Measurements from ENCODE around the gene NTHL1.

The NTHL1 gene

DNA sequence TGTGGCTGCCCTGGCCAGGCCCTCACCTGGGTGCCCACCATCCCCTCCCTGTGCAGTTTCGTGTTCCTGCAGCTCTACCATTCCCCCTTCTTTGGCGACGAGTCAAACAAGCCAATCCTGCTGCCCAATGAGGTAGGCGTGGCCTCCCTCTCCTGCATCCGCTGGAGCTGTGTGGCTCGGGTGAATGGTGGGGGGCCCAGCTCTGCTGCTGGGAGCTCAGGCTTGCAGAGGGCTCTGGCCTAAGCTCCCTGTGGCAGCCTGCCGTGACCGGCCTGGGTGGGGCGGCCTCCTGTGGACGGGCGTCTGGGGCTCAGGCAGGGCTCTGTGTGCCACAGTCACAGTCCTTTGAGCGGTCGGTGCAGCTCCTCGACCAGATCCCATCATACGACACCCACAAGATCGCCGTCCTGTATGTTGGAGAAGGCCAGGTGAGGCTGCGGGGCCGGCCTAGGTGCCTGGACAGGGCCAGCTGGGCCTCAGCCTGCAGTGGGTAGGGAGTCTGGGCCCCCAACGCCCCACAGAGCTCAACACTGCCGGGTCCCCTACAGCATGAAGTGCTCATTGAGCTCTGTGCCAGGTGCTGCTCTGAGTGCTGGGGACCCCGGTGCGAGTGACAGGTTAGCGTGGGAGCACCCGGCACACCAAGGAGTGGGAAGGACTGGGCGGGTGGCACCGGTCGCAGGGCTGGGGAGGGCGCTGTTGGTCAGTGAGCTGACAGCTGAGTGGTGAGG is 37.4 kb upstream of the NTHL1 start:
- no peak for DNase-seq (ENCODE audit: low read depth in 2 of 2)

DNA sequence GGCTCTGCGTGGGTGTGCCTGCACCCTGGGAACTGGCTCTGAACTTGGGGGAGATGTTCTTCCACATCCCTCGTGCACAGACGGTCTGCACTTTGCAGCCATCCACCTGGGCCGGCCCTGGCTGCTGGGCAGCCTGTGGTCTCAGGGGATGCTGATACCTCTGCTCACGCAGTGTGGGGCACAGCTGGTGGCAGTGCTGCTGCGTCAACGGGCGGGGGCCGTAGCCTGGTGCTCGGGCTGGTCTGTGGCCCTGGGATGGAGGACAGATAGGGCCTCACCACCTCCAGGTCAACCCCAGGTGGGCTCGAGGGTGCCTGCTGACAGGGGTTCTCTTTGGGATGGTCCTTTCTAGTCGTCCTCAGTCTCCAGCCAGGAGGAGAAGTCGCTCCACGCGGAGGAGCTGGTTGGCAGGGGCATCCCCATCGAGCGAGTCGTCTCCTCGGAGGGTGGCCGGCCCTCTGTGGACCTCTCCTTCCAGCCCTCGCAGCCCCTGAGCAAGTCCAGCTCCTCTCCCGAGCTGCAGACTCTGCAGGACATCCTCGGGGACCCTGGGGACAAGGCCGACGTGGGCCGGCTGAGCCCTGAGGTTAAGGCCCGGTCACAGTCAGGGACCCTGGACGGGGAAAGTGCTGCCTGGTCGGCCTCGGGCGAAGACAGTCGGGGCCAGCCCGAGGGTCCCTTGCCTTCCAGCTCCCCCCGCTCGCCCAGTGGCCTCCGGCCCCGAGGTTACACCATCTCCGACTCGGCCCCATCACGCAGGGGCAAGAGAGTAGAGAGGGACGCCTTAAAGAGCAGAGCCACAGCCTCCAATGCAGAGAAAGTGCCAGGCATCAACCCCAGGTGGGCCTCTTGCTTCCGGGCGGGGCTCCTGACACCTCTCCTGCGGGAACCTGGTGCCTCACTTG is 36.5 kb upstream of the NTHL1 start:
- no peak for DNase-seq (ENCODE audit: low read depth in 2 of 2)

DNA sequence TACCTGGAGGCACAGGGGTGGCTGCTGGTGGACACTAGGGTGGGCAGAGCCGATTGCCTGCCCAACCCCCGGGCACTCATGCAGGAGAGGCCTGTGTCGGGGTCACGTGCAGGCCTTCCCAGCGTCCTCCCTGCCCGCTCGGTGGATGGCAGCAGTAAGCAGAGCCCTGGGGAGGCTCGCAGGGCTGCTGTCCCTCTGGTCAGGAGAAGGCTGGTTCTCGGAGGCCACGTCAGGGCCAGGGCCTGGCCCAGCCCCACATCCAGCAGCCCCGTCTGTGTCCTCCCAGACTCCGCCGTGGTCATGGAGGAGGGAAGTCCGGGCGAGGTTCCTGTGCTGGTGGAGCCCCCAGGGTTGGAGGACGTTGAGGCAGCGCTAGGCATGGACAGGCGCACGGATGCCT is 35.8 kb upstream of the NTHL1 start:
- DNase-seq (ENCODE audit: low read depth in 2 of 2), result no peak

DNA sequence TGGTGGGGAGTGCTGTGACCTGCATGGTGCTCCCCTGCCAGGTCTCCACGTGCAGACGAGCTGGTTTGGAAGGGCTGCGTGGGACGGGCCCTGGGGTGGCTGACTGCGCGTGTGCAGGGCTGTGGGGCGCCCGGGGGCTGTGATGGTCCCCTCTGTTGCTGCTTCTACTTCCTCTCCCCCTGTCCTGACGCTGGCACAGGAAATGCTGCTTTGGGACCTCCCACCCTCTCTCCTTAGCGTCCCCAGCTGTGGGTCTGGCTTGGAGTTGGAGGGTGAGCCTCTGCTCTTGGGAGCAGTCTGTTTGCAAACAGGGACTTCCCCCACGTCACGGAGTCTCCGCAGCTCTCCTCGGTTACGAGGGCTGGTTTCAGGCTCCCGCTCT is 35.3 kb upstream of the NTHL1 start:
- DNase-seq (ENCODE audit: low read depth in 2 of 2), result no peak

DNA sequence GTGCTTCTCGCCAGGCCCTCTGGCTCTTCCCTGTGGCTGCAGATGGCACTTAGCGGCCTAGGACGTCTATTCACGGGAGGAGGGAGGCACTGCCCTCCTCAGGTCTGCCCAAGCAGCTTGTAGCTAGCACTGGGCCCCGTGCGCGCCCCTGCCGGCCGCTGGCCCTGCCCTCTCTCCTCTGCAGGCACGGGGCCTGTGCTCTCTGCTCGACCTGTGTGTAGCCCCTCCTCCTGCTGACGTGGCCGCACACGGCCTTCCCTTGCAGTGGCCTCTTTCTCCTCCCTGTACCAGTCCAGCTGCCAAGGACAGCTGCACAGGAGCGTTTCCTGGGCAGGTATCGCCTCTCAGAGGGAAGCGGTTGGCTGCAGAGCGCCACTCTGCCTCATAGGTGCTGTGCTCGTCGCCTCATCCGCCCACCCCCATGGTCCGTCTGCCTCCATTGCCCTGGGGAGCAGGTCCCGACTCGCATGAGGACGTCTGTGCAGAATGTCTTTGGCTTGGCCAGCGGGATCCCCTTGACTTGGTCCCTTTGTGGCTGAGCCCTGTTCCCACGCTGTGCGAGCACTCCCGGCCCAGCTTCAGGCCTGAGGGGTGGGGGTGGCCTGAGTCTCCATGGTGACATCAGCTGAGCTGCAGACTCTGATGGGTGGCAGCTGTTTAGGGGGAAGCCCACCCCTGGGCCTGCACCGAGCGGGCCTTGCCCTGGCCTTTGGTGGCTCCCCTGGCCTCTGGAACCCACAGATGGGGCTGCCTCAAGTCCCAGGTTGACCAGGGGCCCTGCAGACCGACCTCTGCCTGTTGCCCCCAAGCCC is 34.7 kb upstream of the NTHL1 start:
- DNase-seq (ENCODE audit: low read depth in 2 of 2), result no peak

GRCh38 chr16:2081201-2082084 is 33.8 kb upstream of the NTHL1 start:
- DNase-seq (ENCODE audit: low read depth in 2 of 2), result no peak

DNA sequence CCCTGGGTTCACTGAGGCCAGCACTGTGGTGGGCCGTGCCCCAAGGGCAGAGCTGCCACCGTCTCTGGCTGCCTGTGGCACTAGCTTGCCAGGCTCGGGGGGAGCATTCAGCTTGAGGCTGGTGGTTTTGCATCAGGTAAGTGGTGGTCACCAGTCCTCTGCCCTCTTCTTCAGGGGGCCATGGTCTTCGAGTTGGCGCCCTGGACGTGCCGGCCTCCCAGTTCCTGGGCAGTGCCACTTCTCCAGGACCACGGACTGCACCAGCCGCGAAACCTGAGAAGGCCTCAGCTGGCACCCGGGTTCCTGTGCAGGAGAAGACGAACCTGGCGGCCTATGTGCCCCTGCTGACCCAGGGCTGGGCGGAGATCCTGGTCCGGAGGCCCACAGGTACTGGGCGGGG is 32.4 kb upstream of the NTHL1 start:
- no peak for DNase-seq (ENCODE audit: low read depth in 2 of 2)

GRCh38 chr16:2079311-2079800 is 31.7 kb upstream of the NTHL1 start:
- DNase-seq (ENCODE audit: low read depth in 2 of 2), result no peak

DNA sequence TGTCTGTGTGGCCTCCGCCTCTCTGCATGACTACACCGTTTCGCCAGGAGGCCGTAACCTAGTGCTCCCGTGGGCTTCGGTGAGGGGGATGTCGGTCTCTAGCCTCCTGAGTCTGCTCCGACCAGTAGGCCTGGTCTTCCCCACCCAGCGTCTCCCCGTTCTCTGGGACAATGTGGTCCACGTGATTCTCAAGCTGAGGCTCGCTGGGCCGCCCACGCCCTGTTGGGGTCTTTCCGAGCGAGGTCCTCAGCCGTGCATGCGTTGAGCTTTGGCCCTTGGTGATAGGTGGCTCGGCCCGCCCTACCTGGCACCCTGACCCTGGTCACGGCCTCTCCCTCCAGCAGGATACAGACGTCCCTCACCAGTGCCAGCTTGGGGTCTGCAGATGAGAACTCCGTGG is 31.1 kb upstream of the NTHL1 start:
- no peak for DNase-seq (ENCODE audit: low read depth in 2 of 2)

DNA sequence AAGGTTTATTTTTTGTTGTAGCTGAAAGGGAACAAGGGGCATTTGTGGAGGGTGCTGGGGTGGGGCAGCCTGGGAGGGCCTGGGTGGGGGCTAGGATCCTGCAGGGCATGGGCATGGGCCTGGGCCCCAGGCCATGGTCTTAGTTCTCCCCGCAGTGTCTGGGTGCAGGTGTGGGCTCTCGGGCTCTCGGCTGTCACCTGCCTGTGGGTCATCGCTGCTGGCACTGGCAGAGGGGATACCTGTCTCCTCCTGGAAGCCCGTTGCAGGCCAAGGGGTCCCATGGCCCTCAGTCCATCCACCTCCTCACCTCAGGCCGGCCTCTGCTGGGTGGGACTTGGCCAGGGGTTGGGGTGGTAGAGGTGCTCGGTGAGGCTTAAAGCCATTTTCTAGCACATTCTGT is 30.5 kb upstream of the NTHL1 start:
- DNase-seq (ENCODE audit: low read depth in 2 of 2), result no peak

DNA sequence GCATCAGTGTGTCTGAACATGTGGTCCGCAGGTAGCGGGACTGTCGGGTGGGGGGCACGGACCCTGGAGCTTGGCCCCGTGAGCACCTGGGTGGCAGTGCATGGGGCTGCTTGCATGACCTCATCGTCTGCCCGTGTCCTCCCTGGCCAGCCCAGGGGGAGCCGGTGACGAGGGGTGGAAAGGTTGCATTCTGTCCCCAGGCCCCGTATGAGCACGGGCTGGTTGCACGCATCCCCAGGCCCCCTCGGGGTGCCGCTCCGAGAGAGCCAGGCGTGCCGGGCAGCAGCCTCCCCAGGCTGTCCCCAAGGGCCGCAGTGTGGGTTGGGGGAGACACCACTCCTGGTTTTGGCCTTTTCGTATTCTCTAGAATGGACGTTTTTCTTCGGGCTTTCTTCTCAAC is 30.1 kb upstream of the NTHL1 start:
- no peak for DNase-seq (ENCODE audit: low read depth in 2 of 2)

DNA sequence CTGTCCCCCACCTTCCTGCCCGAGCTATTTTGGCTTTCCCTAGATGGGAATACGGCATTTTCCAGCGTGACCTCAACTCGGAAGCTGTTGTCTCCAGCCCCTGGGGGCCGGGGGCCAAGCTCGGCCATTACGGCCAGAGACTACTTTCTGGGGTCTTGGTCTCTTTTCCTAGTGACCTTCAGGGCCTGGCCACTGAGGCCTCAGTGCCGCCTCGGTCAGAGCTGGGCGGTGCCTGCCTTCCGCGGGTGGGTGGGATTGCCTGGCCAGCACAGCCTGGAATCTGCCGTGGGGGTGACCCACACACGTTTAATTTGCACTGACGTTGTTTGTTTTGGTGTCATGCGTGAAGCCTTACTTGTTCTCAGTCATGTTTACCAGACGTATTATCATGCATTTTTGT is 29.4 kb upstream of the NTHL1 start:
- no peak for DNase-seq (ENCODE audit: low read depth in 2 of 2)

DNA sequence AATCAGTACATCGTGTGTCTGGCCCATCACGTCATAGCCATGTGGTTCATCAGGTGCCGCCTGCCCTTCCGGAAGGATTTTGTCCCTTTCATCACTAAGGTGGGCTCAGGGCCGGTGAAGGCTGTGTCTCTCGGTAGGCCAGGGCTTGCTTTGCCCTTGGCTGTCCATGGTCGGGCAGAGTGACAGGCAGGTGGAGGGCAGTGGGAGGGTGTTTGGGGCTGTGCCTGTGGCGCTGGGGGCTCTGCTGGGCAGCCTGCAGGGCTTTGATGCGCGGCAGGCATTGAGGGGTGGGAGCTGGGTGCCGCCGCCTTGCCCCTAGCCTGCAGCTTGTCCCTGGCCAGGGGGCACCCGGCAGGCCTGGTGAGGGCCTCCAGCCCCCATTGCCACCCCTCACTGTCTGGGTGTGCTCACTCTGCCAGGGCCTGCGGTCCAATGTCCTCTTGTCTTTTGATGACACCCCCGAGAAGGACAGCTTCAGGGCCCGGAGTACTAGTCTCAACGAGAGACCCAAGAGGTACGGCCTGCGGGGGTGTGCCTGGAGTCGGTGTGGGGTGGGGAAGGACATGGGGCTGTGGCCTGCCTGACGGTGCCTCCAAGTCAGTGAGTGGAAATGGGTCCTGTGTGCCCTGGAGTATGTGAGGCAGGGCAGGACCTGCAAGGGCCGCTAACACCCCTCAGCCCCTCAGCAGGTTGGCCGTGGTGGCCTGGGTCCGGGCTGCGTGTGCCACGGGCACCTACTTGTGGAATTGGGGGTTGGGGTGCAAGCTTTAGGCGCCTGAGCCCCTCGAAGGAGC is 28.6 kb upstream of the NTHL1 start:
- DNase-seq (ENCODE audit: low read depth in 2 of 2), result no peak

- no peak for DNase-seq (ENCODE audit: low read depth in 2 of 2)
Observed at GRCh38 chr16:2075631-2076030, 28.0 kb upstream of the NTHL1 start.

GRCh38 chr16:2074071-2074470 is 26.4 kb upstream of the NTHL1 start:
- DNase-seq (ENCODE audit: low read depth in 2 of 2), result no peak

- DNase-seq (ENCODE audit: low read depth in 2 of 2), result no peak
Observed at GRCh38 chr16:2072926-2073325, 25.3 kb upstream of the NTHL1 start.

GRCh38 chr16:2071454-2072202 is 24.0 kb upstream of the NTHL1 start:
- DNase-seq (ENCODE audit: low read depth in 2 of 2), result no peak

DNA sequence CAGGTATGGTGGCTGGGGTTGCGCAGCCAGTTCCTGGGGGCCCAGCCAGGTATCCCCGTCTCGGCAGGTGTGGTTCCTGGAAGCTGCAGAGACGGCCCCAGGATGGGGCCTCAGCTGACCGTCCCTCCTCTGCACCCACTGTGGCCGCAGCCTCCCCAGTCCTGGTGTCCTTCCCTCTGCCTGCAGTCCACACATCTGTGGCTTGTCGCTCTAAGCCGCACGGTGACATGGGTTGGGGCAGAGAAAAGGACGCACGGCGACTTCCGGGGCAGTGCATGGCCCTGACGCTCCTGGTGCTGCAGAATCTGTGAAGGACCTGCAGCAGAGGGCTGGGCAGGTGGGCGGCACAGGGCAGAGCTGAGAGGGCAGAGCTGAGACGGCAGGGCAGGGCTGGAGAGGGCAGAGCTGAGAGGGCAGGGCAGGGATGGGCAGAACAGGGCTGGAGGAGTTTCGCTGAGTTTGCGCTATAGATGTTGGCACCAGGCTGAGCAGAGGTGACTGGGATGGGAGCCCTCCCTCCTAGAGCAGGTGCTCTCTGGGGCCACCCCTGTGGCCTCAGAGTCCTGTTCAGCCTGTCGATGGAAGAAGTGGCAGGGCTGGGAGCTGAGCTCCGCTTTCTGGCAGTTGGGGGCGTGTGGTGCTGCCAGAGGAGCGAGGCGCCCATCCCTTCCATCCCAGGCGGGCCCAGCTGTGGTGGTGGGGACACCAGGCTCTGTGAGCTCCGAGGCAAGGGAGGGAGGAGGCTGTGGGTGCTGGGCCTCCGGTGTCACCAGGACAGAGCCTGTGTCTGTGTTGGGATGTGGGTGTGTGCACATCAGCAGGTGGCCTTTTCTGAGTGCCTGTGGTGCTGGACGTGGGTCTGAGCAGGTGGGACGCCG is 23.2 kb upstream of the NTHL1 start:
- DNase-seq (ENCODE audit: low read depth in 2 of 2), result no peak

DNA sequence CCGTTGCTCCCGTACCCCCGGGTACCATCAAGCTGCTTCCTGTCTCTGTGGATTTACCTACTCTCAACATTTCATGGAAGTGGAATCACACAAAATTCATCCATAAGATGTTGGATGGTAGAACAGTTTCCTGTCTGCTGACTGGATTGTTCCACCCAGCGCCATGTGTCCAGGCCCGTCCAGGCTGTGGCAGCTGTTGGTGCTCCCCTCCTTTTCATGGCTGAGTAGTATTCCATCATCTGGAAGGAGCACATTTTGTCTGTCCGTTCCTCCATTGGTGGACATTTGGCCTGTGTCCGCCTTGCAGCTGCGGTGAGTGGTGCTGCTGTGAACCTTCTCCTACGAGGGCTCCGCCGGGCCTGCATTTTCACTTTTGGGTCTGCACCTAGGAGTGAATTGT is 18.5 kb upstream of the NTHL1 start:
- DNase-seq (ENCODE audit: low read depth in 2 of 2), result no peak
